ENCODE results near the gene PTPRN2. TPM values are rescaled to one million over a fixed set of nuclear protein-coding genes. Genes with fewer than 3 reads are reported as not detected.

PTPRN2 gene
- total and polyA plus RNA-seq, 9 of the 15 experiments (the other 6 are each of a cell fraction or from before 2014, with no cell fraction given) = not detected

GRCh38 chr7:158140538-158141220 is 446.9 kb downstream of the PTPRN2 start:
- Histone ChIP-seq H3K9me3 (replicated peaks; ENCODE audit: control insufficient read depth, insufficient read depth, low read depth, low read length) (no peaks in the 10 kb centered on the region), H3K27ac (ENCODE audit: extremely low read depth, low read depth, low read length) (no peak overlapping the region), H2AFZ (ENCODE audit: low read depth, low read length) (no peak overlapping the region), H3K27me3 (ENCODE audit: control insufficient read depth in 2 of 2, insufficient read depth in 2 of 2, low read length in 2 of 2) (peaks cover 39 to 83% of the 10 kb centered on the region in 2 experiments; a peak in 4 of 5 replicates), H3K79me2 (ENCODE audit: control insufficient read depth, insufficient read depth, low read length) (no peaks in the 10 kb centered on the region), H3K36me3 (ENCODE audit: control insufficient read depth, insufficient read depth, low read length) (no peaks in the 10 kb centered on the region), H3K9me1 (ENCODE audit: control insufficient read depth, insufficient read depth, low read length) (no peaks in the 10 kb centered on the region), H3K4me1 (replicated peaks in 1 of 2; ENCODE audit: control insufficient read depth in 2 of 2, insufficient read depth in 2 of 2, low read length in 2 of 2) (no peaks in the 10 kb centered on the region), H3K4me2 (ENCODE audit: insufficient read depth, low read length) (no peak overlapping the region), H4K20me1 (replicated peaks; ENCODE audit: control insufficient read depth, insufficient read depth, low read length) (no peaks in the 10 kb centered on the region), H3K9ac (ENCODE audit: insufficient read depth in 1 of 2, low read depth in 2 of 2, low read length in 2 of 2) (no peak overlapping the region), H3K4me3 (no peak overlapping the region)
- TF ChIP-seq SMARCB1 (IDR thresholded peaks at IDR 0.05; ENCODE audit: insufficient read length, low read depth) (no peak), ZNF449 (CRISPR knock-in tag; IDR thresholded peaks at IDR 0.05) (no peak), CREB3L1 (IDR thresholded peaks at IDR 0.05; ENCODE audit: borderline replicate concordance, low read depth) (no peak), ATF3 (IDR thresholded peaks at IDR 0.05) (no peak), ATF3 (CRISPR knock-in tag; conservative IDR thresholded peaks at IDR 0.05) (no peak), SRF (CRISPR knock-in tag; IDR thresholded peaks at IDR 0.05) (no peak), RNF219 (CRISPR knock-in tag; IDR thresholded peaks at IDR 0.05) (no peak), ZNF639 (CRISPR knock-in tag; conservative IDR thresholded peaks at IDR 0.05 in 1 of 2, IDR thresholded peaks at IDR 0.05 in 1 of 2) (no peak), NCOA4 (IDR thresholded peaks at IDR 0.05; ENCODE audit: partially characterized antibody) (no peak), GTF2A2 (tag; IDR thresholded peaks at IDR 0.05) (no peak), ARID2 (IDR thresholded peaks at IDR 0.05) (no peak), FUS (optimal IDR thresholded peaks at IDR 0.05; ENCODE audit: low read depth, low read length) (no peak), ZNF57 (CRISPR knock-in tag; IDR thresholded peaks at IDR 0.05) (no peak)
- no TSS peak for BruUV-seq (replicated peaks)
- POLR2A ChIA-PET = interaction anchor here (0.6 kb wide), 1 partner anchor 62 kb away, joined by 3 read pairs; no protein-coding TSS in a partner anchor
- intact Hi-C loops (cut with micrococcal nuclease) = no loop called here
- no peak for DNase-seq (ENCODE audit: extremely low read depth in 1 of 4, low spot score in 3 of 4)
- in situ Hi-C loops (cut with MboI) = no loop called here
- FAIRE-seq = no peak
- ATAC-seq = no peak
- CTCF ChIA-PET (ENCODE audit: low intra/inter-chr PET ratio) = no interaction called here
- 10% methylated on average over 31 of the region's 31 CpGs for WGBS (ENCODE audit: insufficient coverage, low coverage, missing lambda C conversion rate)
